Kidney epithelial cell (primary cell): ENCODE measurements around the gene FANCC. TPM values are rescaled to one million over a fixed set of nuclear protein-coding genes. Genes with fewer than 3 reads are reported as not detected.

ENCODE experiments used
- DNase-seq: peaks from one replicate; pipeline ENCODE4 v3.0.0-alpha.2; 2010; ENCODE audit warnings: low read depth
- H3K27me3 ChIP-seq: 2 replicates; pipeline ENCODE4 v1.6.0; 2011; ENCODE audit warnings: low read length; ENCODE audit not compliant: control insufficient read depth, insufficient read depth
- H3K36me3 ChIP-seq: 2 replicates; pipeline ENCODE4 v1.5.1; 2011; ENCODE audit warnings: low read length; ENCODE audit not compliant: control insufficient read depth, insufficient read depth
- H3K4me3 ChIP-seq: 2 replicates; pipeline ENCODE4 v1.5.1; 2011; ENCODE audit warnings: low read depth, mild to moderate bottlenecking, control low read depth, low read length
- CTCF ChIP-seq: IDR thresholded peaks from 2 replicates; pipeline ENCODE4 v1.5.1; 2011; ENCODE audit warnings: mild to moderate bottlenecking, moderate library complexity, low read length, control low read depth, inconsistent platforms; ENCODE audit not compliant: insufficient read depth, poor library complexity, severe bottlenecking
- total RNA-seq: library from RNA; depleted of rRNA; stranded (reverse); fragments of >200 nt; gene quantifications from 2 replicates; pipeline ENCODE4 v1.2.3, GENCODE V29; 2015

Gene FANCC
- total RNA-seq, 1 donor from 2014 or later = 6.1 TPM

GRCh38 chr9:95067897-95068296 lies 249.6 kb downstream of the FANCC start:
- TF ChIP-seq CTCF = no peak
- H3K27me3 ChIP-seq = no peaks in the 10 kb centered on the region
- H3K4me3 ChIP-seq = no peak overlapping the region
- no peak for DNase-seq
- H3K36me3 ChIP-seq = peaks cover 2% of the 10 kb centered on the region

DNA sequence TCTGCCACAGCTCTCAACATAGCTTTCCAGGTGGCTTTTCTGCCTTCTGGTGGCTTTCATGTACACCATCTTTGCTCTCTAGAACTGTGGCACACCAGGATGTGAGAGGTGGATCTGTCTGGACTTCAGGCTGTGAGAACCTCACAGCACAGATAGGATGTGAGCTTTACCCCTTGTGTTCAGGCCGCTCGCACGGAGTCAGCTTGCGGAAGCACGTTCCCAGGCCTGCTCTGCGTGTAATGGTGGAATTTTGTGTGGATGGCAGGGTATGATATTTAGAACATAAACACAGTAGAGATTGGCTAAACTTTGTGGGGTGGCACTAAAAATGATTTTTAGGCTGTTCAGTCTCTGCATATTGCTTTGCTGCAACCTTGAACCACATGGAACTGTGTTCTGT lies 250.5 kb downstream of the FANCC start:
- TF ChIP-seq CTCF = no peak
- H3K4me3 ChIP-seq = no peak overlapping the region
- H3K36me3 ChIP-seq = peaks cover 2% of the 10 kb centered on the region
- no peaks in the 10 kb centered on the region for H3K27me3 ChIP-seq
- DNase-seq = no peak

GRCh38 chr9:95065224-95065623 lies 252.3 kb downstream of the FANCC start:
- no peak overlapping the region for H3K4me3 ChIP-seq

GRCh38 chr9:95063300-95063699 lies 254.2 kb downstream of the FANCC start:
- Histone ChIP-seq H3K27me3 (no peaks in the 10 kb centered on the region), H3K36me3 (peaks cover 2% of the 10 kb centered on the region), H3K4me3 (no peak overlapping the region)
- no peak for DNase-seq
- TF ChIP-seq CTCF = no peak

More at GRCh38 chr9:95065224-95065623, 252.3 kb downstream of the FANCC start:
- Histone ChIP-seq H3K36me3 (peaks cover 2% of the 10 kb centered on the region), H3K27me3 (no peaks in the 10 kb centered on the region)
- DNase-seq = no peak
- no peak for TF ChIP-seq CTCF

DNA sequence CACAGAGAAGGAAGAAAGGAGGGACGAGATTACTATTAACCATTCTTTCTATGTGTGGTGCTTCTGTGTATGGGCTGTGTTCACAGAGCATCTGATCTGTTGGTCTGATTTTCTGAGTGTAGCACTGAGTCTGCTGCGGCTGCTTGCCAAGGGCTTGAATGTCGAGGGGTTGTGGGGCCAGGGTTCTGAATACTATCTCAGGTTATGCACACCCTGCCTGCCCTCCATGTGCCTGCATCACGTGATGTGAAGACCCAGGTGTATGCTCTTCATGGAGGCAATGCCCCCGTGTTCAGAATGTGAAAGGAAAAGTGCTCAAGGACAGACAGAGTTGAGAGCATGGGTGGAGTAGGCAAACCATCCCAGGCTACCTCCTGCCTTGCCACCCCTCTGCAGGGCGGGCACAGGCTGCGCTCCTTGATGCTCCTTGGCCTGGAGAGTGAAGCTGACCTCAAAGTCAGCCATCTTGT lies 254.9 kb downstream of the FANCC start:
- peaks cover 2% of the 10 kb centered on the region for H3K36me3 ChIP-seq
- no peak for TF ChIP-seq CTCF
- no peaks in the 10 kb centered on the region for H3K27me3 ChIP-seq
- DNase-seq = no peak
- no peak overlapping the region for H3K4me3 ChIP-seq

- no peak for TF ChIP-seq CTCF
- Histone ChIP-seq H3K4me3 (no peak overlapping the region), H3K27me3 (no peaks in the 10 kb centered on the region), H3K36me3 (peaks cover 2% of the 10 kb centered on the region)
- no peak for DNase-seq
These were observed 255.5 kb downstream of the FANCC start for GRCh38 chr9:95061916-95062595.
